Endothelial cell of umbilical vein (primary cell): ENCODE measurements around the gene PMAIP1.

Experiments
- CTCF ChIP-seq, 2 donors: IDR thresholded peaks; 1 replicate in 1 of 2; 2 replicates in 1 of 2; pipeline ENCODE4 v1.5.1; 2011; ENCODE audit warnings: low read length in 2 of 2, mild to moderate bottlenecking in 2 of 2, moderate library complexity in 2 of 2, control low read depth in 1 of 2, inconsistent platforms in 1 of 2, low read depth in 1 of 2; ENCODE audit not compliant: insufficient read depth in 1 of 2; ENCODE audit errors: extremely low read depth in 1 of 2
- EZH2 ChIP-seq: IDR thresholded peaks from 2 replicates; pipeline ENCODE4 v1.6.1; 2012; ENCODE audit warnings: borderline replicate concordance, low read depth, mild to moderate bottlenecking, moderate library complexity, low read length, inconsistent platforms; ENCODE audit not compliant: severe bottlenecking
- FOS ChIP-seq: IDR thresholded peaks from 2 replicates; pipeline ENCODE4 v1.6.1; 2011; ENCODE audit warnings: mild to moderate bottlenecking, low read length, moderate library complexity, borderline replicate concordance; ENCODE audit not compliant: insufficient read depth
- GATA2 ChIP-seq: IDR thresholded peaks from 2 replicates; pipeline ENCODE4 v1.7.0; 2011; ENCODE audit warnings: low read depth, mild to moderate bottlenecking, moderate library complexity, mixed read lengths, low read length; ENCODE audit not compliant: insufficient read length, insufficient read depth
- JUN ChIP-seq: IDR thresholded peaks from 2 replicates; pipeline ENCODE4 v1.6.1; 2011; ENCODE audit warnings: borderline replicate concordance, low read depth; ENCODE audit not compliant: insufficient read length, insufficient read depth
- MAX ChIP-seq: IDR thresholded peaks from 2 replicates; pipeline ENCODE4 v1.6.1; 2011; ENCODE audit not compliant: insufficient read depth, insufficient read length
- MYC ChIP-seq: IDR thresholded peaks from one replicate; pipeline ENCODE4 v1.6.1; 2011; ENCODE audit warnings: mild to moderate bottlenecking, low read depth, low read length
- POLR2A ChIP-seq: IDR thresholded peaks from 2 replicates; pipeline ENCODE4 v1.6.1; 2012; ENCODE audit warnings: low read depth, mild to moderate bottlenecking, control low read depth, low read length
- POLR2AphosphoS5 ChIP-seq: IDR thresholded peaks from 2 replicates; pipeline ENCODE4 v1.6.1; 2012; ENCODE audit warnings: low read depth, mild to moderate bottlenecking, control low read depth, low read length, moderate library complexity; ENCODE audit not compliant: insufficient read depth

GRCh38 chr18:59904011-59904601, 4.3 kb downstream of the PMAIP1 start:
- TF ChIP-seq EZH2 (no peak), POLR2AphosphoS5 (no peak), CTCF (IDR thresholded peaks at IDR 0.05; ENCODE audit: extremely low read depth in 1 of 2, insufficient read depth in 1 of 2, low read depth in 1 of 2, low read length in 2 of 2) (no peak), FOS (no peak), POLR2A (no peak), JUN (no peak), MAX (no peak), MYC (no peak), GATA2 (no peak)
